ENCODE results near the gene STK38. TPM values are rescaled to one million over a fixed set of nuclear protein-coding genes. Genes with fewer than 3 reads are reported as not detected.

STK38 gene
- total RNA-seq, 3 donors from 2014 or later: 67.3 to 80.7 (median 69.9) TPM

- peaks cover 27% of the 10 kb centered on the region for H3K4me1 ChIP-seq (ENCODE audit: low read depth)
- no peak for TF ChIP-seq CTCF (IDR thresholded peaks at IDR 0.05)
- intact Hi-C loops (cut with DNase I, micrococcal nuclease): no loop called here
- no peak for ATAC-seq
- H3K36me3 ChIP-seq (ENCODE audit: low read depth): no peaks in the 10 kb centered on the region
- no peaks in the 10 kb centered on the region for H3K9me3 ChIP-seq
- no peak for DNase-seq
- H3K4me3 ChIP-seq: no peak overlapping the region
Observed at GRCh38 chr6:36445621-36446020, 101.7 kb downstream of the STK38 start.

- intact Hi-C loops (cut with DNase I, micrococcal nuclease): no loop called here
- Histone ChIP-seq H3K4me1 (ENCODE audit: low read depth) (peaks cover 27% of the 10 kb centered on the region), H3K36me3 (ENCODE audit: low read depth) (no peaks in the 10 kb centered on the region), H3K9me3 (no peaks in the 10 kb centered on the region), H3K4me3 (no peak overlapping the region)
- ATAC-seq (no peak), DNase-seq (no peak)
- TF ChIP-seq CTCF (IDR thresholded peaks at IDR 0.05): no peak
Observed at GRCh38 chr6:36444470-36444869, 102.8 kb downstream of the STK38 start.

Other genes with a start within 250 kb of the STK38 start
- 10 to 100 TPM in 2 of 3 donors, 1 to 10 TPM in 1; 8.1 to 17.4 (median 12.6) TPM for gene BNIP5, start 210.6 kb downstream of the STK38 start, total RNA-seq
- 1 to 10 TPM; 2.6 to 5.7 (median 2.8) TPM for gene ETV7, start 159.8 kb downstream of the STK38 start, total RNA-seq
- gene PXT1, start 104.6 kb downstream of the STK38 start, total RNA-seq: not detected
- gene KCTD20, start 104.5 kb downstream of the STK38 start, total RNA-seq: 10 to 100 TPM; 24.4 to 40.5 (median 28.0) TPM
- gene SRSF3, start 46.9 kb upstream of the STK38 start, total RNA-seq: 100 to 1,000 TPM; 176 to 243 (median 229) TPM
- 100 to 1,000 TPM; 181 to 381 (median 255) TPM for gene CDKN1A, start 131.2 kb upstream of the STK38 start, total RNA-seq
- under 1 TPM; 0.32 to 0.53 (median 0.32) TPM for gene RAB44, start 150.3 kb upstream of the STK38 start, total RNA-seq

All from mucosa of descending colon (tissue), 3 donors.